Measurements from ENCODE around the gene IFNA5. TPM values are rescaled to one million over a fixed set of nuclear protein-coding genes. Genes with fewer than 3 reads are reported as not detected.

Gene IFNA5
- not detected in 2 replicates for total RNA-seq

GRCh38 chr9:21305213-21305612 is at the start of gene IFNA5:
Gene IFNA5, minus strand, starts transcription at chr9:21305313. Its CDS starts 57 bp downstream, at chr9:21305256.

GRCh38 chr9:21350787-21351186 is 45.7 kb upstream of the IFNA5 start, which contains the start of gene IFNA6:
Gene IFNA6, minus strand, starts transcription at chr9:21350887. Its CDS starts 0 bp downstream, at chr9:21350887.

GRCh38 chr9:21334701-21335632 is 29.9 kb upstream of the IFNA5 start, which contains the start of gene KLHL9:
Gene KLHL9, minus strand, starts transcription at chr9:21335404. Its CDS starts 545 bp downstream, at chr9:21334859.

Other genes starting within 250 kb of the IFNA5 start
- gene IFNB1, start 227.4 kb downstream of the IFNA5 start, total RNA-seq, result not detected in 2 replicates
- not detected in 2 replicates for gene IFNW1, start 163.5 kb downstream of the IFNA5 start, total RNA-seq
- not detected in 2 replicates for gene IFNA21, start 138.7 kb downstream of the IFNA5 start, total RNA-seq
- not detected in 2 replicates for gene IFNA4, start 117.7 kb downstream of the IFNA5 start, total RNA-seq
- not detected in 2 replicates for gene IFNA7, start 103.1 kb downstream of the IFNA5 start, total RNA-seq
- gene IFNA10, start 98.2 kb downstream of the IFNA5 start, total RNA-seq, result not detected in 2 replicates
- not detected in 2 replicates for gene IFNA16, start 88.0 kb downstream of the IFNA5 start, total RNA-seq
- gene IFNA17, start 77.1 kb downstream of the IFNA5 start, total RNA-seq, result not detected in 2 replicates
- gene IFNA14, start 65.3 kb downstream of the IFNA5 start, total RNA-seq, result not detected in 2 replicates
- gene KLHL9, start 30.1 kb upstream of the IFNA5 start, total RNA-seq, result 12.5 and 13.8 TPM in 2 replicates
- not detected in 2 replicates for gene IFNA6, start 45.6 kb upstream of the IFNA5 start, total RNA-seq
- not detected in 2 replicates for gene IFNA13, start 62.7 kb upstream of the IFNA5 start, total RNA-seq
- not detected in 2 replicates for gene IFNA2, start 80.1 kb upstream of the IFNA5 start, total RNA-seq
- not detected in 2 replicates for gene IFNA8, start 103.8 kb upstream of the IFNA5 start, total RNA-seq
- gene IFNA1, start 135.1 kb upstream of the IFNA5 start, total RNA-seq, result not detected in 2 replicates
- 0.76 and 2.3 TPM in 2 replicates for gene IFNE, start 177.0 kb upstream of the IFNA5 start, total RNA-seq